Smooth muscle cell (in vitro differentiated cells): ENCODE measurements around the gene ZBTB22. TPM values are rescaled to one million over a fixed set of nuclear protein-coding genes. Genes with fewer than 3 reads are reported as not detected.
"Not testable (repeated sequence)": the region's sequence is repeated elsewhere in the genome, so short reads cannot be mapped to it uniquely, and the experiment has no call there.

Experiments
- DNase-seq: peaks from one replicate; lab custom pipeline; 2025; ENCODE audit not compliant: unreplicated experiment; lab: John Stamatoyannopoulos, UW
- H2AFZ ChIP-seq: fragments of 200-600 bp; sonication (generic); 2 replicates; pipeline ENCODE4 v1.6.0; 2016; ENCODE audit warnings: antibody characterized with exemption, low read depth, mild to moderate bottlenecking
- H3F3A ChIP-seq: fragments of 200-600 bp; sonication (generic); 2 replicates; pipeline ENCODE4 v1.6.0; 2017; ENCODE audit warnings: antibody characterized with exemption, low read depth
- H3K27ac ChIP-seq: fragments of 200-600 bp; sonication (generic); 2 replicates; pipeline ENCODE4 v1.5.1; 2016; ENCODE audit warnings: low read depth, mild to moderate bottlenecking
- H3K27me3 ChIP-seq: fragments of 200-600 bp; sonication (generic); 2 replicates; pipeline ENCODE4 v1.6.1; 2016; ENCODE audit warnings: low read depth, mild to moderate bottlenecking
- H3K36me3 ChIP-seq: fragments of 200-600 bp; sonication (generic); 2 replicates; pipeline ENCODE4 v1.5.1; 2016; ENCODE audit warnings: low read depth
- H3K4me1 ChIP-seq: fragments of 200-600 bp; sonication (generic); 2 replicates; pipeline ENCODE4 v1.5.1; 2016; ENCODE audit warnings: low read depth
- H3K4me2 ChIP-seq: fragments of 200-600 bp; sonication (generic); 2 replicates; pipeline ENCODE4 v1.6.0; 2016; ENCODE audit warnings: mild to moderate bottlenecking
- H3K4me3 ChIP-seq: fragments of 200-600 bp; sonication (generic); 2 replicates; pipeline ENCODE4 v1.5.1; 2016; ENCODE audit warnings: mild to moderate bottlenecking
- H3K79me2 ChIP-seq: fragments of 200-600 bp; sonication (generic); 2 replicates; pipeline ENCODE4 v1.6.0; 2016; ENCODE audit warnings: low read depth, mild to moderate bottlenecking
- H3K9ac ChIP-seq: fragments of 200-600 bp; sonication (generic); 2 replicates; pipeline ENCODE4 v1.6.0; 2016; ENCODE audit warnings: low read depth
- H3K9me3 ChIP-seq: fragments of 200-600 bp; sonication (generic); replicated peaks from 2 replicates; pipeline ENCODE4 v1.5.1; 2016; ENCODE audit warnings: low read depth
- H4K20me1 ChIP-seq: fragments of 200-600 bp; sonication (generic); 2 replicates; pipeline ENCODE4 v1.6.0; 2016; ENCODE audit warnings: low read depth
- WGBS: methylation state at CpG from one replicate; pipeline ENCODE4 v1.1.7; 2016; ENCODE audit warnings: low lambda C conversion rate; 5-methylcytosine and 5-hydroxymethylcytosine counted together
- polyA plus RNA-seq: library from polyadenylated mRNA; unstranded; fragments of >200 nt; fragmentation: Nextera tagmentation; extraction: Ambion mirVana; gene quantifications from 2 replicates; pipeline ENCODE4 v1.2.1, GENCODE V29; 2016
- total RNA-seq: library from RNA; depleted of rRNA; stranded (reverse); fragments of >200 nt; gene quantifications from 2 replicates; pipeline ENCODE4 v1.2.3, GENCODE V29; 2014
- TF ChIP-seq, protein P1 (sequence below): fragments of 200-600 bp; sonication (generic); IDR thresholded peaks from 2 replicates; pipeline ENCODE4 v1.5.1; 2017; ENCODE audit warnings: borderline replicate concordance, mild to moderate bottlenecking, antibody characterized with exemption; ENCODE audit not compliant: insufficient read depth, poor library complexity, severe bottlenecking

Gene ZBTB22
- total and polyA plus RNA-seq, 2 experiments from 2014 or later: 9.6 to 22.9 TPM

DNA sequence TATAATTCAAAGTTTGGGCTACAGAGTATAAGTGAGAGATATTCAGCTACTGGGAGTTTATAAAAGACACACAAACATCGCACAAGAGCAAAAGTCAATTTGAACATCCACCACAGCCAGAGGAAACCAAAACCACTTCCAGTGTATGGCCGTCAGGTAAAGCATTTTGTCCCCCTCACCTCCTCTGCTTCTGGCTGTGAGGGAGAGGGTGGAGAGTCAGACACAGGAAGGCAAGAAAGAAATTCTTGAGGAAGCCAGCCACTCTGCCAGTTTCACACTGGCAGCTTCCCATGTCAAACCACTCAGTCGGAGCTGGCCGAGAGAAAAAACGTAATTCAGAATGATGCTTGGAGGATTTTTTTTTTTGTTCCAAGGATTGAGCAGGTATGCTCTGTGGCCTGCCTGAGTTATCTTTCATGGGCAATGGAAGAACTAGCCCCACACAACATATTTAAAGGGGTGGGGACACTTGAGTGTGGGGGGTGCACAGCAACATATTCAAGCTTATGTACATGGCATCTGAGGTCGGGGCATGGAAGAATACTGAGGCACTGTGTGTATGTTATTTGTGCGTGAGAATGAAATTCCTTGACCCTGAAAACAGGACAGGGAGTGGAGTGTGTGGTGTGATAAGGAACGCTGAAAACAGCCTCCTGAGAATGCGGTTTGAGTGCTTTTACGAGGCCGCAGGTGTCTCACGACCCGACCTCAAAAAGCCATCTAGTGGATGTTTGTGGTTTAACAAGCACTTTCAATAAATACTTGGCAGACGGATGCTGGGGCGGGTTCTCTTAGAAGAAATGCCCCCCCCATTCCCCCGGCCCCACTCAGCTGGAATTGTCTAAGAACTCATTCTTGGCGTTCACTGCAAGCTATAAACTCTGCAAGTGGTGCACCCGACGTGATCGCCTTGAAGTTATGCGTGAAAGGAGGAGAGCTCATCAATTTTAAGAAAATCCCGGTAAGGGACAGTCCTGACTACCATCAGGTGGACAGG is 27.5 kb upstream of the ZBTB22 start:
- no peaks in the 10 kb centered on the region for H4K20me1 ChIP-seq
- no peak for DNase-seq
- peak overlapping the region; percentile 20 for H3K4me2 ChIP-seq
- H3K9ac ChIP-seq: no peak overlapping the region
- no peaks in the 10 kb centered on the region for H3K27me3 ChIP-seq
- H2AFZ ChIP-seq: no peak overlapping the region
- H3K4me3 ChIP-seq: no peak overlapping the region
- H3K36me3 ChIP-seq: no peaks in the 10 kb centered on the region
- no peak overlapping the region for H3K27ac ChIP-seq
- TF ChIP-seq, protein P1, sequence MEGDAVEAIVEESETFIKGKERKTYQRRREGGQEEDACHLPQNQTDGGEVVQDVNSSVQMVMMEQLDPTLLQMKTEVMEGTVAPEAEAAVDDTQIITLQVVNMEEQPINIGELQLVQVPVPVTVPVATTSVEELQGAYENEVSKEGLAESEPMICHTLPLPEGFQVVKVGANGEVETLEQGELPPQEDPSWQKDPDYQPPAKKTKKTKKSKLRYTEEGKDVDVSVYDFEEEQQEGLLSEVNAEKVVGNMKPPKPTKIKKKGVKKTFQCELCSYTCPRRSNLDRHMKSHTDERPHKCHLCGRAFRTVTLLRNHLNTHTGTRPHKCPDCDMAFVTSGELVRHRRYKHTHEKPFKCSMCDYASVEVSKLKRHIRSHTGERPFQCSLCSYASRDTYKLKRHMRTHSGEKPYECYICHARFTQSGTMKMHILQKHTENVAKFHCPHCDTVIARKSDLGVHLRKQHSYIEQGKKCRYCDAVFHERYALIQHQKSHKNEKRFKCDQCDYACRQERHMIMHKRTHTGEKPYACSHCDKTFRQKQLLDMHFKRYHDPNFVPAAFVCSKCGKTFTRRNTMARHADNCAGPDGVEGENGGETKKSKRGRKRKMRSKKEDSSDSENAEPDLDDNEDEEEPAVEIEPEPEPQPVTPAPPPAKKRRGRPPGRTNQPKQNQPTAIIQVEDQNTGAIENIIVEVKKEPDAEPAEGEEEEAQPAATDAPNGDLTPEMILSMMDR: peak; percentile 43
- 23% methylated on average over 22 of the region's 22 CpGs for WGBS
- H3K4me1 ChIP-seq: no peaks in the 10 kb centered on the region
- H3F3A ChIP-seq: no peaks in the 10 kb centered on the region
- no peaks in the 10 kb centered on the region for H3K79me2 ChIP-seq
- H3K9me3 ChIP-seq: no peaks in the 10 kb centered on the region

DNA sequence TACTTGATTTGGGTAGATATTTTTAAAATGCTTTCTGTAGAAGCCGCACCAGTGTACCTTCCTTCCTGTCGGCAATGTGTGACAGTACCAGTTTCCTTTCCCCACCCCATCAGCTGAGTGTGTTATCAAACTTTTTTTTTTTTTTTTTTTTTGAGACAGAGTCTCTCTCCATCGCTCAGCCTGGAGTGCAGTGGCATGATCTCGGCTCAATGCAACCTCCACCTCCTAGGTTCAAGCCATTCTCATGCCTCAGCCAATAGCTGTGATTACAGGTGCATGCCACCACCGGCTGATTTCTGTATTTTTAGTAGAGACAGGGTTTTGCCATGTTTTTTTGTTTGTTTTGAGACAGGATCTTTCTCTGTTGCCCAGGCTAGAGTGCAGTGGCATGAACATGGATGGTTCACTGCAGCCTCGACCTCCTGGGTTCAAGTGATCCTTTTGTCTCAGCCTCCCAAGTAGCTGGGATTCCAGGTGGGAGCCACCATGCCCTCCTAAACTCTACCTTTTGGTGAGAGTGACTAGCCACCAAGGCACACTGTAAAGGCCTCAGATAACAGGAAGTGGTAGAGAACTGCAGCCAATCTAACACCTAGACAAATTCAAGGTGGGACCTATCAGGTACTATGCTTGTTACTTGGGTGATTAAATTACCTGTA is 26.5 kb upstream of the ZBTB22 start:
- no peaks in the 10 kb centered on the region for H3F3A ChIP-seq

DNA sequence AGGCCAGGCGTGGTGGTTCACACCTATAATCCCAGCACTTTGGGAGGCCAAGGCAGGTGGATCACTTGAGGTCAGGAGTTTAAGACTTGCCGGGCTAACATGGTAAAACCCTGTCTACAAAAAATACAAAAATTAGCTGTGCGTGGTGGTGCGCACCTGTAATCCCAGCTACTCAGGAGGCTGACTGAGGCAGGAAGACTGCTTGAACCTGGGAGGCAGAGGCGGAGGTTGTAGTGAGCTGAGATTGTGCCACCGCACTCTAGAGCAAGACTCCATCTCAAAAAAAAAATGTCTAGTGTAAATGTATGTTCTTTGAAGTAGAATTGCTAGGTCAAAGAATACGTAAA is 26.0 kb upstream of the ZBTB22 start:
- WGBS: 95% methylated on average over 7 of the region's 7 CpGs
- not testable (repeated sequence) for H3K27ac ChIP-seq, H4K20me1 ChIP-seq, H3K9ac ChIP-seq, DNase-seq, H3K4me1 ChIP-seq, H3K27me3 ChIP-seq, H2AFZ ChIP-seq, H3K79me2 ChIP-seq, H3K4me2 ChIP-seq, H3K36me3 ChIP-seq, H3K9me3 ChIP-seq, H3K4me3 ChIP-seq, H3F3A ChIP-seq

More for the DNA sequence above, 26.5 kb upstream of the ZBTB22 start:
- no peaks in the 10 kb centered on the region for H3K4me1 ChIP-seq
- no peak overlapping the region for H3K4me3 ChIP-seq
- H3K27me3 ChIP-seq: no peaks in the 10 kb centered on the region
- no peaks in the 10 kb centered on the region for H3K36me3 ChIP-seq
- DNase-seq: no peak
- WGBS: 91% methylated on average over 6 of the region's 6 CpGs
- no peak overlapping the region for H3K27ac ChIP-seq
- no peak overlapping the region for H2AFZ ChIP-seq
- no peaks in the 10 kb centered on the region for H3K79me2 ChIP-seq
- H3K4me2 ChIP-seq: no peak overlapping the region
- TF ChIP-seq, protein P1: no peak
- no peaks in the 10 kb centered on the region for H3K9me3 ChIP-seq
- H4K20me1 ChIP-seq: no peaks in the 10 kb centered on the region
- no peak overlapping the region for H3K9ac ChIP-seq

DNA sequence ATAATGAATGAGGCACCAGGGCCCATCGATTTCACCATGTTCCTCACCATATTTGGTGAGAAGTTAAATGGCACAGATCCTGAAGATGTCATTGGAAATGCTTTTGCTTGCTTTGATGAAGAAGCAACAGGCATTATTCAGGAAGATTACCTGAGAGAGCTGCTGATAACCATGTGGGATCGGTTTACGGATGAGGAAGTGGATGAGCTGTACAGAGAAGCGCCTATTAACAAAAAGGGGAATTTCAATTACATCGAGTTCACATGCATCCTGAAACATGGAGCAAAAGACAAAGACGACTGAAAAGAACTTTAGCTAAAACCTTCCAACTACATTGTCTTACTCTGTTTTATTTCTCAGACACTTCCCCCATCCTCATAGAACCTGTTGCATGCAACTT is 21.6 kb upstream of the ZBTB22 start:
- 93% methylated on average over 6 of the region's 6 CpGs for WGBS
- no peak for DNase-seq
- TF ChIP-seq, protein P1: no peak

More for the DNA sequence above, 21.6 kb upstream of the ZBTB22 start:
- H3F3A ChIP-seq: no peaks in the 10 kb centered on the region
- H3K36me3 ChIP-seq: no peaks in the 10 kb centered on the region
- no peaks in the 10 kb centered on the region for H3K9me3 ChIP-seq
- no peak overlapping the region for H3K27ac ChIP-seq
- H3K9ac ChIP-seq: no peak overlapping the region
- no peak overlapping the region for H3K4me3 ChIP-seq
- H3K4me1 ChIP-seq: no peaks in the 10 kb centered on the region
- no peak overlapping the region for H2AFZ ChIP-seq
- no peaks in the 10 kb centered on the region for H3K27me3 ChIP-seq
- no peaks in the 10 kb centered on the region for H4K20me1 ChIP-seq
- H3K4me2 ChIP-seq: no peak overlapping the region
- H3K79me2 ChIP-seq: no peaks in the 10 kb centered on the region
